ENCODE results near the gene MCRS1.

DNA sequence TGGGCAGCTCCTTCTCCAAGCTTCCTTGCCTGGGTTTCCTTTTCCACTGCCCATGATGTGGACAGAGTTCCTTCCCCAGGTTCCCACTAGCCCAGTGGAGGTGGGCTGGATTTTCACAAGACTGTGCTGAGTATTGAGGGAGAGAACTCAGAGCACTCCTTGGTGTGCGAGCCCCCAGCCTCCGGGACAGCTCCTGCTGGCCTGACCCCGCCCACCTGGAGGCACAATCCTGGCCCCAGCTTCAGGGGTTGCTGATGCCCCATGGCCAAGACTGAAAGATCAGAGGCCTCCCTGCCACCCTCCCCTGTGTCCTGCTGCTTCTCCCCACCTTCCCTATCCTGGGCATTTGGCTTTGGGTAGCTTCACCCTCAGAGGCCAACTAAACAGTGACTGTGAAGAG lies 21.5 kb downstream of the MCRS1 start:
- TF ChIP-seq POLR2A (IDR thresholded peaks at IDR 0.05; ENCODE audit: low read depth, low read length) = no peak
- TF ChIP-seq CREB1 (IDR thresholded peaks at IDR 0.05; ENCODE audit: low read depth) = no peak
- TF ChIP-seq BHLHE40 (IDR thresholded peaks at IDR 0.05; ENCODE audit: borderline replicate concordance in 1 of 2, low read depth in 2 of 2, low read length in 1 of 2) = no peak
- TF ChIP-seq ZBTB40 (IDR thresholded peaks at IDR 0.05; ENCODE audit: borderline replicate concordance) = no peak
- TF ChIP-seq STAT3 (IDR thresholded peaks at IDR 0.05; ENCODE audit: low read depth, low read length) = no peak
- TF ChIP-seq EP300 (IDR thresholded peaks at IDR 0.05; ENCODE audit: borderline replicate concordance in 1 of 2, control insufficient read depth in 1 of 2, low read depth in 2 of 2, low read length in 2 of 2) = no peak
- no peak for TF ChIP-seq GABPA (IDR thresholded peaks at IDR 0.05; ENCODE audit: low read depth)
- TF ChIP-seq, protein P1, sequence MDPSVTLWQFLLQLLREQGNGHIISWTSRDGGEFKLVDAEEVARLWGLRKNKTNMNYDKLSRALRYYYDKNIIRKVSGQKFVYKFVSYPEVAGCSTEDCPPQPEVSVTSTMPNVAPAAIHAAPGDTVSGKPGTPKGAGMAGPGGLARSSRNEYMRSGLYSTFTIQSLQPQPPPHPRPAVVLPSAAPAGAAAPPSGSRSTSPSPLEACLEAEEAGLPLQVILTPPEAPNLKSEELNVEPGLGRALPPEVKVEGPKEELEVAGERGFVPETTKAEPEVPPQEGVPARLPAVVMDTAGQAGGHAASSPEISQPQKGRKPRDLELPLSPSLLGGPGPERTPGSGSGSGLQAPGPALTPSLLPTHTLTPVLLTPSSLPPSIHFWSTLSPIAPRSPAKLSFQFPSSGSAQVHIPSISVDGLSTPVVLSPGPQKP (IDR thresholded peaks at IDR 0.05; ENCODE audit: low read depth, low read length) = no peak
- no peak for TF ChIP-seq RELA (IDR thresholded peaks at IDR 0.05; ENCODE audit: borderline replicate concordance, partially characterized antibody)
- no peak for TF ChIP-seq SUPT20H (IDR thresholded peaks at IDR 0.05; ENCODE audit: borderline replicate concordance, control insufficient read depth, low read depth, low read length)
- no peak for TF ChIP-seq RFX5 (IDR thresholded peaks at IDR 0.05; ENCODE audit: low read depth, low read length)
- no peak for TF ChIP-seq TAF1 (IDR thresholded peaks at IDR 0.05; ENCODE audit: borderline replicate concordance, low read depth, low read length)

Measured in GM12878 (cell line).